Epithelial cell of proximal tubule (primary cell): ENCODE measurements around the gene ECT2. TPM values are rescaled to one million over a fixed set of nuclear protein-coding genes. Genes with fewer than 3 reads are reported as not detected.
"Not testable (repeated sequence)": the region's sequence is repeated elsewhere in the genome, so short reads cannot be mapped to it uniquely, and the experiment has no call there.

Source experiments
- DNase-seq: peaks from one replicate; pipeline ENCODE4 v3.0.0-alpha.2; 2011; ENCODE audit warnings: low read depth
- H3K4me3 ChIP-seq: 2 replicates; pipeline ENCODE4 v1.5.1; 2011; ENCODE audit warnings: low read depth, mild to moderate bottlenecking, low read length
- total RNA-seq: library from RNA; depleted of rRNA; stranded (reverse); fragments of >200 nt; gene quantifications from 2 replicates; pipeline ENCODE4 v1.2.3, GENCODE V29; 2015
- TF ChIP-seq, protein P1 (sequence below): conservative IDR thresholded peaks from 2 replicates; pipeline ENCODE4 v1.5.1; 2012; ENCODE audit warnings: low read depth, mild to moderate bottlenecking, low read length

The ECT2 gene
- total RNA-seq, 1 donor from 2014 or later, result 98.8 TPM

DNA sequence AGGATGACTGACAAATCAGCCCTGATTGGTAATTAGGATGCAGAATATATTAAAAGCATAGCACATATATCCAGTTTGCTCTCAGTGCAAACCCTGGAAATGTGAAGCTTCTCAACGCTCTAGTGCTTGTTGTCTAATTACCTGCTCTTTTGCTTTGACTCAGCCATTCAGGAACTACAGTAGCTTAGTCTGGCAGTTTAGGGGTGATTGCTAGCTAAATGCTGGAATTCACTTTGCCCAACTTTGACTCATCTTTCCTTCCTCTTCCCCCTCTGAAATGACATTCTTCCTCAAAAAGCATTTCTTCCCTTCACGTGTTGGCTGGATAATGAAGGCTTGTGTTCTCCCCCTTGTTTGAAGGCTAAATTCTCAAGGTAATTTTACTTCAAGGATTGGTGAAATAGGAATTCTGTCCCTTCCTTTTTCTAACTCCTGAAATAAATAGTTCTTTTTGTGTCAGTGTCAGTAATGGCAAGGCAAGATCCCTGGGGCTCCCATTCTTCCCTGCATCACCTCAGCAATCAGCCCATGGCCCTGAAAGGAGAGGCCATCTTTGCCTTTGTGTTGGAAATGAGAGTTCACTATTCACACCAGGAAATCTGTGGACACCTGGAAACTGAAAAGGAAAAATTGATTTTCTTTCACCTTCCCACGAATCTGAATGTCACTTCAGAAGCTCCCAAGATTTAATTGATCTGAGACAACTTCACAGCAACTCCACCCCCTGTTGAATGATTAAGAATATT lies 103.6 kb downstream of the ECT2 start:
- no peak for DNase-seq
- TF ChIP-seq, protein P1, sequence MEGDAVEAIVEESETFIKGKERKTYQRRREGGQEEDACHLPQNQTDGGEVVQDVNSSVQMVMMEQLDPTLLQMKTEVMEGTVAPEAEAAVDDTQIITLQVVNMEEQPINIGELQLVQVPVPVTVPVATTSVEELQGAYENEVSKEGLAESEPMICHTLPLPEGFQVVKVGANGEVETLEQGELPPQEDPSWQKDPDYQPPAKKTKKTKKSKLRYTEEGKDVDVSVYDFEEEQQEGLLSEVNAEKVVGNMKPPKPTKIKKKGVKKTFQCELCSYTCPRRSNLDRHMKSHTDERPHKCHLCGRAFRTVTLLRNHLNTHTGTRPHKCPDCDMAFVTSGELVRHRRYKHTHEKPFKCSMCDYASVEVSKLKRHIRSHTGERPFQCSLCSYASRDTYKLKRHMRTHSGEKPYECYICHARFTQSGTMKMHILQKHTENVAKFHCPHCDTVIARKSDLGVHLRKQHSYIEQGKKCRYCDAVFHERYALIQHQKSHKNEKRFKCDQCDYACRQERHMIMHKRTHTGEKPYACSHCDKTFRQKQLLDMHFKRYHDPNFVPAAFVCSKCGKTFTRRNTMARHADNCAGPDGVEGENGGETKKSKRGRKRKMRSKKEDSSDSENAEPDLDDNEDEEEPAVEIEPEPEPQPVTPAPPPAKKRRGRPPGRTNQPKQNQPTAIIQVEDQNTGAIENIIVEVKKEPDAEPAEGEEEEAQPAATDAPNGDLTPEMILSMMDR, result no peak

DNA sequence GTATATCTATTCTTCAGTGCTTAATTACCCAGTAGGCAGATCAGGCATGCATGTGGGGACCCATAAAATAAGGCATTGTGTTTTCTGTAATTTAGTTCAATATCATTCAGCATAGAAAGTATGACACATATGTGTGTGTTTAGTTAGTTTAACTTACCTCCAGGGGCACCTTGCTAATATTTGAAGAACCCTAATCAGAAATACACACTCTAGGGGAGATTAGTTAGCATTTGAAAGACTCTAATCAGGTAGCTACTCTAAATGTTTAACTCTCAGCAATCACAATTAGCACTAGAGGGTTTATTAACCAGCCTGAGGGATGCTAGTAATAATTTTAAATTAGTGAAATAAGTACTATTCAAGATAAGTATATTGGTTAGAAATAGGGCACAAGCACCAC lies 104.5 kb downstream of the ECT2 start:
- TF ChIP-seq, protein P1, result no peak
- DNase-seq, result no peak
- no peak overlapping the region for H3K4me3 ChIP-seq

More for the DNA sequence above, 103.6 kb downstream of the ECT2 start:
- no peak overlapping the region for H3K4me3 ChIP-seq

DNA sequence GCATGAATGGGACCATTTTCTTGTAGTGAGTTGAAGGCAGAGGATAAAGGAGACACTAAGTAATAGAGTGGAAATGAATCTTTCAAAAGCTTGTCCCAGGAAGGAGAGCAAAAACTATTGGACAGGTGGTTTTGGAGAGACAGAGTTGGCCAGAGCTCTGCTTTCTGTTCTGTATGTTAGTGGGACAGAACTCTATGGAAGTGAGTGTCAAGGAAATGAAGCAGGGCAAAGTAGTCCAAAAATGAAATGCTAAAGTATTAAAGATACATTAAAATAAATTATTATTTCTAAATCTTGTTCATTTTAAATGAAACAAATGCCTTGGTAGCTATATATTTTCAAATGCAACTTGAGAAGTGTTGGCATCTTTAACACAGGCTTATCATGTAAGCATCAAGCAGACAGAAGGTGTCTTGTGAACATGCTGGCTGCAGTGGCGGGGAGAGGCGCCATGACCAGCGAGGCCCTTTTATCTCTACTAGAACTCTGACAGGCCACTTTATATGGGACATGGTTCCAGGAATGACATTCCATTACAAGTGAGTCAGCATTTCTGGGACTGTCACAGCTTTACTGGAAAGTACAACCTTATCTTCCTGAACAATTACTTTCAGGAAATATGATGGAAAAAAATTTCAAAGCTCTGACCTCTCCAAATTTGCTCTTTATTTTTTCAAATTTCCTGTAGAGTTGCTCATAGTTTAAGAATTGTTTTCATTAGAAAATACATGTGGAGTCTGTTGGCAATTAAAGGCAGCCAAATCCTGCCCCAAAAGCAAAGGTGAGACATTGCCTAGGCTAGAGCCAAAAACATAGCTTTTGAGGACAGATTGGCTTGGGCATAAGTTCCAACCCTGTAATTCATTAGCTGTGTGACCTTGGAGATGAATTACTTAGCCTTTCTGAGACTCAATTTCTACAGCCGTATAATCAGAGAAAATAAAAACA lies 106.5 kb downstream of the ECT2 start:
- H3K4me3 ChIP-seq, result no peak overlapping the region
- DNase-seq, result no peak
- TF ChIP-seq, protein P1, result no peak

DNA sequence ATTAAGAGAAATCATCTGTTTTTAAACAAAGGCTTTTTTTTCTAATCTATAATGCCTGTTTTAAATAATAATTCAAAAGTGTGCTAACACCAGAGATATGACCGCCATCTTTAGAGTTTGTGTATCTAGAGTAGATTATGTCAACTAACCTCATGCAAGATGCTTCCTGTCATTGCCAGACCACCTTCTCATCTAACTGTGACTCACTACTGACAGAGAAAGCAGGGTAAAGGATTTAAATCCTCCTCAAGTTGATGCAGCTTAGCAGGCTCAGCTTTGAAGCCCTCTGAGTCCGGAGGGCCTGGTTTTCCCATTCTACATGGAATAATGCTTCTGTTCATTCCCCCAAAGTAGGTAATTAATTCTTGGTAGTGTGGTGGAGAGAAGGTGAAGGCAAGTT lies 108.5 kb downstream of the ECT2 start:
- DNase-seq, result no peak
- TF ChIP-seq, protein P1, result no peak
- H3K4me3 ChIP-seq, result no peak overlapping the region

DNA sequence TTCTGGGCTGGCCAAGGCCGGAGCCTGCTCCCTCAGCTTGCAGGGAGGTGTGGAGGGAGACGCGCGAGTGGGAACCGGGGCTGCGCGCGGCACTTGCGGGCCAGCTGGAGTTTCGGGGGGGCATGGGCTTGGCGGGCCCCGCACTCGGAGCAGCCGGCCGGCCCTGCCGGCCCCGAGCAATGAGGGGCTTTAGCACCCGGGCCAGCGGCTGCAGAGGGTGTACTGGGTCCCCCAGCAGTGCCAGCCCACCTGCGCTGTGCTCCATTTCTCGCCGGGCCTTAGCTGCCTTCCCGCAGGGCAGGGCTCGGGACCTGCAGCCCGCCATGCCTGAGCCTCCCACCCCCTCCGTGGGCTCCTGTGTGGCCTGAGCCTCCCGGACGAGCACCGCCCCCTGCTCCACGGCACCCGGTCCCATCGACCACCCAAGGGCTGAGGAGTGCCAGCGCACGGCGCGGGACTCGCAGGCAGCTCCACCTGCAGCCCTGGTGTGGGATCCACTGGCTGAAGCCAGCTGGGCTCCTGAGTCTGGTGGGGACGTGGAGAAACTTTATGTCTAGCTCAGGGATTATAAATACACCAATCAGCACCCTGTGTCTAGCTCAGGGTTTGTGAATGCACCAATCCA lies 116.3 kb downstream of the ECT2 start:
- not testable (repeated sequence) for H3K4me3 ChIP-seq, DNase-seq

DNA sequence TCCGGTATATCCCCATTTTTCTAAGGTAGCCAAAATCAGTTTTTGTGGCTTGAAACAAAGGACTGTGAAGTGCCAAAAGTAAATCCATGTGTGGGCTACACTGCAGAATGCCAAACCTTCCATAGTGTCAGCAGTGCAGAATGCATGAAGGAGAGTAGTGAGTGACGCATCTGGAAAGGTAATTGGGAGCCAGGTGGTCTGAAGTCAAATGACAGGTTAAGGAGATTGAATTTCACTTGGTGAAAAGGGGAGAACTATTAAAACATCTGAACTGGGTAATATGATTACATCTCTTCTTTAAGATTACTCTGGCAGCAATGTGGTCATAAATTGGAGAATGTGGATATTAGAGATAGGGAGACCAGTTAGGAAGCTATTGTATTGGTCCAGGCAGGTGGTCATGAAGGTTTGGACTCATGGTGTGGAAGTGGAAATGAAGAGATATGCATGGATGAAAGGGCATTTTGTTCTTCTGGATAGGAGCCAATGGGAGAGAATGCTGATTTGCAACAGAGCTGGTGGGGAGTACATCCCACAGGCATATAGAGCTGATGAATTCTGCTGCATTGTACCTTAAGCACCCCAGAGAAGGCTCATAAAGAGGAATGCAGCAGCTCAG lies 118.2 kb downstream of the ECT2 start:
- no peak overlapping the region for H3K4me3 ChIP-seq
- TF ChIP-seq, protein P1, result no peak
- DNase-seq, result no peak

DNA sequence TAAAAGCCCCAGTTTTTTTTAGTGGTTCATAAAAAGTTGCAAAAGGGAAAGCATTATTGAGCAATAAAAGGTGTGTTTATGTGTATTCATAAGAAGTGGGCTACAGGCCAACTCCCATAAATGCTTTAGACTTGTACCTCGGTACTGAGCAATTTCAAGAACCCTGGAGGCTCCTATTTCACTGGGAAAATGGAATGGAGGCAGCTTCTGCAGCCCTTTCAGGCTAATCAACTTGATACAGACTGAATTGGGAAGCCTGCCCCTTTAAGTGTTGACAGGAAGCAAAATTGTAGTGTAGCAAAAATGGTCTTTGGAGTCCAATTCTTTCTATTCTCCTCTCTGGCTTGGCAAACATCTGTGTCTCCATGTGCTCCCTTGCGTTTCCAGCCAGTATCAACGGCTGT lies 118.8 kb downstream of the ECT2 start:
- DNase-seq, result no peak
- TF ChIP-seq, protein P1, result no peak
- no peak overlapping the region for H3K4me3 ChIP-seq
